ENCODE results near the gene CNTNAP5. TPM values are rescaled to one million over a fixed set of nuclear protein-coding genes. Genes with fewer than 3 reads are reported as not detected.

CNTNAP5 gene
- total RNA-seq, 1 donor from 2014 or later, result not detected

- DNase-seq (ENCODE audit: low read depth), result no peak
- no peak overlapping the region for H3K4me3 ChIP-seq (ENCODE audit: low read depth, low read length)
- no peak for TF ChIP-seq CTCF (conservative IDR thresholded peaks at IDR 0.05; ENCODE audit: low read depth, low read length)
These were observed 155.5 kb downstream of the CNTNAP5 start for GRCh38 chr2:124180635-124181034.

GRCh38 chr2:124186801-124187200 is 161.7 kb downstream of the CNTNAP5 start:
- no peak overlapping the region for H3K4me3 ChIP-seq (ENCODE audit: low read depth, low read length)
- TF ChIP-seq CTCF (conservative IDR thresholded peaks at IDR 0.05; ENCODE audit: low read depth, low read length), result no peak
- no peak for DNase-seq (ENCODE audit: low read depth)

- H3K4me3 ChIP-seq (ENCODE audit: low read depth, low read length), result no peak overlapping the region
- no peak for TF ChIP-seq CTCF (conservative IDR thresholded peaks at IDR 0.05; ENCODE audit: low read depth, low read length)
- no peak for DNase-seq (ENCODE audit: low read depth)
These were observed 162.9 kb downstream of the CNTNAP5 start for GRCh38 chr2:124187948-124188347.

- DNase-seq (ENCODE audit: low read depth), result no peak
- TF ChIP-seq CTCF (conservative IDR thresholded peaks at IDR 0.05; ENCODE audit: low read depth, low read length), result no peak
- H3K4me3 ChIP-seq (ENCODE audit: low read depth, low read length), result no peak overlapping the region
These were observed 168.6 kb downstream of the CNTNAP5 start for GRCh38 chr2:124193706-124194105.

GRCh38 chr2:124201713-124202112 is 176.6 kb downstream of the CNTNAP5 start:
- DNase-seq (ENCODE audit: low read depth), result no peak
- TF ChIP-seq CTCF (conservative IDR thresholded peaks at IDR 0.05; ENCODE audit: low read depth, low read length), result no peak
- no peak overlapping the region for H3K4me3 ChIP-seq (ENCODE audit: low read depth, low read length)

GRCh38 chr2:124209441-124209840 is 184.4 kb downstream of the CNTNAP5 start:
- TF ChIP-seq CTCF (conservative IDR thresholded peaks at IDR 0.05; ENCODE audit: low read depth, low read length), result no peak
- DNase-seq (ENCODE audit: low read depth), result no peak
- no peak overlapping the region for H3K4me3 ChIP-seq (ENCODE audit: low read depth, low read length)

GRCh38 chr2:124211461-124211860 is 186.4 kb downstream of the CNTNAP5 start:
- no peak overlapping the region for H3K4me3 ChIP-seq (ENCODE audit: low read depth, low read length)
- no peak for DNase-seq (ENCODE audit: low read depth)
- no peak for TF ChIP-seq CTCF (conservative IDR thresholded peaks at IDR 0.05; ENCODE audit: low read depth, low read length)

All from epithelial cell of proximal tubule (primary cell).